HG02852 (cell line): ENCODE results near the gene SCIN.
"Not testable (repeated sequence)": the region's sequence is repeated elsewhere in the genome, so short reads cannot be mapped to it uniquely, and the experiment has no call there.

Experiments used
- ATAC-seq: cut with Tn5 transposase; IDR thresholded peaks from one replicate; pipeline ENCODE4 v1.9.1; 2021; ENCODE audit warnings: mild to moderate bottlenecking, moderate library complexity; ENCODE audit not compliant: unreplicated experiment

Gene SCIN

GRCh38 chr7:12570534-12571461 lies at the start of gene SCIN:
Gene SCIN, plus strand, starts transcription at chr7:12570720. Its CDS starts 67 bp downstream, at chr7:12570787.
- ATAC-seq, result no peak

DNA sequence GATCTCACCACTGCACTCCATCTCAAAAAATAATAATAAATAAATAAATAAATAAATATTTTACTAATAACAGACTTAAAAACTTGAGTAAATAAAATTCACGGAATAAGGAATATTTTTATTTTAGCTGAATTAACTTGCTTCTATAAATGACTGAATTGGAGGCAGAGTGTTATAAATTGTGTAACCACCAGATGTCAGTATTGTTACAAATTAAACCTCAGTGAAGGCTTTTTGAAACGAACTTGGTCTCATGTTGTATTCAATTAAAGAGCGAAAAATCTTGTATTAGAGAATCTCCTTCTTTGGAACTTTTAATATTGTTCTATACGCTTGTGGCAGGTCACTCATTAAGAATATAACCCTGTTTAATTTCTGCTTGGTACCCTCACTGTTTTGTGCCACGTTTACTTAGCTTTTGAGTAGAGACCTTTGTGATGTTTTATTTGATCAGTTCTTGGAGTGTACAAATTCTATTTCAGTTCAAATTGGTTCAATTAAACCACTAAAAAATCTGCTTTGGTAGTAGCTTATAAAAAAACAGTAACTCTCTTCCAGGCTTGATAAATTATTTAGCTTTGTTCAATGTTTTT lies 45.6 kb upstream of the SCIN start:
- ATAC-seq, result no peak

GRCh38 chr7:12526693-12527092 lies 43.8 kb upstream of the SCIN start:
- not testable (repeated sequence) for ATAC-seq

- ATAC-seq, result not testable (repeated sequence)
Observed at GRCh38 chr7:12527670-12528069, 42.9 kb upstream of the SCIN start.

DNA sequence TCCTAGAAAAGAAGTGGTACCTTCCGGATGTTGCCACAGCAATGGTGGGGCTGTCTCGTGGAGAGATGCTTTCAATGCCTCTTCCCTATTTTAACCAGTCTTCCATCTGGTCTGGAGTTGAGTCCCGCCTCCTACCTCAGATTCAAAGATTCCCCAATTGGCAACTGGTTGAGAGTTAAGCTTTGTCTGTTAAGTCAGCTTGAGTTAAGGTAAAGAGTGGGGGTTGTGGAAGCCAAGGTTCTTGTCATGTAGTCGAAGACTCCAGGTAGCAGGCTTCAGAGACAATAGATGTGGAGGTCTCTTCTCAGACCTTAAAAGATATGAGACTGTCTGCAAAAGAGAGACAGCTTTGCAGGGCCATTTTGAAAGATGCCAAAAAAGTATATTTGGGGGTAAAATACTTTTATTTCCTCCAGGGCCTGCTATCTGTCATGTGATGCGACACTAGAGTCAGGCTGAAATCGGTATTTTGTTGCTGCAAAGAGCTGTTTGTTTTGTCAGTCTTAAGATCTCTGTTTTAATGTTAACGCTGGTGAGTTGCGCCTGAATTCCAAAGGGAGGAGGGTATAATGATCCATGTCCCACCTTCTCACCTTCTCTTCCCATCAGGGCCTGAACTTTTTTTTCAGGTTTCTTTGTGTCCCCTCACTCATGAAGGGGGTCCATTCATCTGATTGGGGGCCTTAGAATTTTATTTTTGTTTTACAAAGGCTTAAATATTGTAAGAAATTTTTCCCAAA lies 40.4 kb upstream of the SCIN start:
- no peak for ATAC-seq

DNA sequence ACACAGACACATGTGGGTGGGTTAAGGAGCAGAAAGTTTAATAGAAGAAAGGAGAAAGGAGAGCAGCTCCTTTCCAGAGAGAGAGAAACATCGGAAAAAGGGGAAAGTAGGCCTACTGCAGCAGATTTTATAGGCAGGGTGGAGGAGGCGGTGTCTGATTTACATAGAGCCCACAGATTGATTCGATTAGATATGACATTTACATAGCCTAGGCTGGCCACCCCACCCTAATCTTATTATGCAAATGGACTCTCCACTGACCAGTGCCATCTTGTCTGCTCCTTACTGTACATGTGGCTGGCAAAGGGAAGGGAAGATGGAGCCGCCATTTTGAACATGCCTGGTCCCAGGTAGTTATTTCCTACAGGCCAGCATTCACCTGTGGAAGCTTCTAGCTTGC lies 38.7 kb upstream of the SCIN start:
- ATAC-seq, result no peak

DNA sequence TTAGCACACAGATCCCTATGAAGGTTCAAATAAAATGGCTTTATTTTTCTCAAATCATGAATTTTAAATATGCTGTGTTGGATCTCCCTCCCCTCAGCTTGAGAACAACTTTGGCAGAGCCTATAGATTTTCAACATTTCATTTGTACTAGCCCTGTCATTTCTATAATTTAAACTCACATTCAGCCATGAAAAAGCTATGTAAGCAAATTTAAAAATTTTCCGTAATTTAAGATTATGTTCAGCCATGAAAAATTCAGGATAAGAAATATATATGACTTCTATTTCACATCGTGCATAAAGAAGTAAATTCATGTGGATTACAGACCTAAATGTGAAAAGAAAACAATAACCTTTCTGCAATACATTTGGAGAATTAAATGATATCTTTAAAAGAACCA lies 36.5 kb upstream of the SCIN start:
- no peak for ATAC-seq

DNA sequence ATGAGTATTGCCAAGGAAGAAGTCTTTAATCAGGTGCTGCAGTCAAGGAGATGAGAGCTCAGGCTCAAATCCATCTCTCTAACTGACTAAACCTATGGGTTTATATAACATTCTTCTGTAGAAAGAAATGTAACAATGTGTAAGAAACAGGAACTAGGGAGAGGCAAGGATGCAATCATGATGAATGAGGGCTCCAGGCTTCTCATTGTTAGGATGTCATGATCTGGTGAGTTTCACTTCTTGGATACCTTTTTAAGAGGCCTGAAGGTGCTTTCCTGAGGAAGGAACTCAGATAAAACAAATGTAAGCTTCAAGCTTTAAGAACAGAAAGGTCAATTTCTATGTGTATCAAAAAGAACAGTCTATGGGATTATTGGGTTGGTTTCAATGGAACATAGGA lies 30.8 kb upstream of the SCIN start:
- ATAC-seq, result no peak

DNA sequence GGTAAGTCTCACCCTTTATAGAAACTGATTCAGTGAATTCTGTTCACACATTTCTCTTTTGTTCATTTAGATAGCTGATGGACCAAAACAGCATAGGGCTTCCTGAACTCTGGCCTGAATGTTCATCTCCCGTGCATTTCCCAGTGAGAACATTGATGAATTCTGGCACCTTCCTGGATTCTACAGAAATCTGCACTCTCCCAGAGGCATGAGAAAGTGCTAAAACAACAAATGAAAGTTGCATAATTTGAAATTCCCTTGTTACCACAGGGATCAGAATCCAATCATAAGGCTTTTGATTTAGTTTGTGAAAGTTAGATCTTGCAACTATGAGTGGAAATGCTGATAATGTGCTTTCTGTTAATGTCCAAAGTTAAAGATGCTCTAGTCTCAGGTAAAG lies 29.7 kb upstream of the SCIN start:
- ATAC-seq, result no peak

- no peak for ATAC-seq
Observed at GRCh38 chr7:12543586-12543985, 26.9 kb upstream of the SCIN start.

- ATAC-seq, result no peak
Observed at GRCh38 chr7:12549106-12549505, 21.4 kb upstream of the SCIN start.

DNA sequence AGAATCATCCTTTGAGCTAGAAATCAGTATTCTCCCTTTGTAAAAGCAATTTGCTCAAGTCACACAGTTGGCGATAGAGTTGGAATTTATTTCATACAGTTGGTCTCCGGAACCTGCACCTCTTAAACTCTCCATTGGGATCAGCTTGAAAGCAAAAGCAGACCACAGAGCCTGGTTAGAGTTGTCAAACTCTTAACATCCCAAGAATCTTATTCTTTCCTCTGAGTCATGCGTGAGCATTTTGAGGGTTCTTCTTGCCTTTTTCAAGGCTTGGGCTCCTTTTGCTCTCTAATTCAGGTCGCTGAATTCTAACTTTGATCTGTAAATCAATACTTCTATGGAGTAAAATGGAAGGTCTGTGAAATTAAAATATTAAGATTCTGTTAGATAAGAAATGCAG lies 19.6 kb upstream of the SCIN start:
- ATAC-seq, result no peak

DNA sequence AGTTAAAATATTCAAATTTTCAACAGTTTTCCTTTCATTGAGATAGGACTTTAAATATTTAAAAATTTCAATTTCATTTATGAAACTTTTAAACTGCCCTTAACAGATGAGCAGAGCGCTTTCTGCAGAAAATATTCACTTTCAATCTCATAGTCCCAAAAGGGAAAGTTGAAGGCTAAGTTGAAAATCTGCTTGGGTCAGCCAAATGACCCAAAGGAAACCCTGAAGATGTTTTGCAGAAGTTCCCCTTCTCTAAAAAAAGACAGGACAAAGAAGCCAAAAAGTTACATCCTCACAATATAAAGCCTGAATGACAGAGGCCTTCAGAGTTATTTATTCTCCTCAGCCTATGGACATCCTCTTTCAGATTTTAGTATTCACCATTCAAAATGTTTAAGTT lies 17.6 kb upstream of the SCIN start:
- ATAC-seq, result no peak

- ATAC-seq, result no peak
Observed at GRCh38 chr7:12553416-12553815, 17.1 kb upstream of the SCIN start.

GRCh38 chr7:12554351-12554750 lies 16.2 kb upstream of the SCIN start:
- no peak for ATAC-seq

GRCh38 chr7:12554872-12555271 lies 15.6 kb upstream of the SCIN start:
- ATAC-seq, result no peak

- not testable (repeated sequence) for ATAC-seq
Observed at GRCh38 chr7:12555695-12556094, 14.8 kb upstream of the SCIN start.

DNA sequence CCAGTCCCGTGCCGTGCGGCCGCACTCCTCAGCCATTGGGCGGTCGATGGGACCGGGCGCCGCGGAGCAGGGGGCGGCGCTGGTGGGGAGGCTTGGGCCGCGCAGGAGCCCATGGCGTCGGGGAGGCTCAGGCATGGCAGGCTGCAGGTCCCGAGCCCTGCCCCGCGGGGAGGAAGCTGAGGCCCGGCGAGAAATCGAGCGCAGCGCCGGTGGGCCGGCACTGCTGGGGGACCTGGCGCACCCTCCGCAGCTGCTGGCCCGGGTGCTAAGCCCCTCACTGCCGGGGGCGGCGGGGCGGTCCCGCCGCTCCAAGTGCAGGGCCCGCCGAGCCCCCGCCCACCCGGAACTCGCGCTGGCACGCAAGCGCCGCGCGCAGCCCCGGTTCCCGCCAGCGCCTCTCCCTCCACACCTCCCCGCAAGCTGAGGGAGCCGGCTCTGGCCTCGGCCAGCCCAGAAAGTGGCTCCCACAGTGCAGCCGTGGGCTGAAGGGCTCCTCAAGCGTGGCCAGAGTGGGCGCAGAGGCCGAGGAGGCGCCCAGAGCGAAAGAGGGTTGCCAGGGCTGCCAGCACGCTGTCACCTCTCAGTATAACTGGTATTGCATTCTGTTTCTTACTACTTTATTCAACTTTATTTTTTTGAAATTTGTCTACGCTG lies 14.3 kb upstream of the SCIN start:
- not testable (repeated sequence) for ATAC-seq

- ATAC-seq, result no peak
Observed at GRCh38 chr7:12557282-12557681, 13.2 kb upstream of the SCIN start.

GRCh38 chr7:12564996-12565764 lies 5.3 kb upstream of the SCIN start:
- ATAC-seq, result no peak
